DMS153 treated with DMSO at 0.1 percent for 48 hours (cell line): ENCODE results near the gene ATP8B1.
A peak's percentile ranks its signal among the peaks of the same experiment; 100 is the strongest.

ENCODE experiments used
- DNase-seq: peaks from one replicate; lab custom pipeline; 2025; ENCODE audit not compliant: unreplicated experiment; lab: John Stamatoyannopoulos, UW

The ATP8B1 gene

DNA sequence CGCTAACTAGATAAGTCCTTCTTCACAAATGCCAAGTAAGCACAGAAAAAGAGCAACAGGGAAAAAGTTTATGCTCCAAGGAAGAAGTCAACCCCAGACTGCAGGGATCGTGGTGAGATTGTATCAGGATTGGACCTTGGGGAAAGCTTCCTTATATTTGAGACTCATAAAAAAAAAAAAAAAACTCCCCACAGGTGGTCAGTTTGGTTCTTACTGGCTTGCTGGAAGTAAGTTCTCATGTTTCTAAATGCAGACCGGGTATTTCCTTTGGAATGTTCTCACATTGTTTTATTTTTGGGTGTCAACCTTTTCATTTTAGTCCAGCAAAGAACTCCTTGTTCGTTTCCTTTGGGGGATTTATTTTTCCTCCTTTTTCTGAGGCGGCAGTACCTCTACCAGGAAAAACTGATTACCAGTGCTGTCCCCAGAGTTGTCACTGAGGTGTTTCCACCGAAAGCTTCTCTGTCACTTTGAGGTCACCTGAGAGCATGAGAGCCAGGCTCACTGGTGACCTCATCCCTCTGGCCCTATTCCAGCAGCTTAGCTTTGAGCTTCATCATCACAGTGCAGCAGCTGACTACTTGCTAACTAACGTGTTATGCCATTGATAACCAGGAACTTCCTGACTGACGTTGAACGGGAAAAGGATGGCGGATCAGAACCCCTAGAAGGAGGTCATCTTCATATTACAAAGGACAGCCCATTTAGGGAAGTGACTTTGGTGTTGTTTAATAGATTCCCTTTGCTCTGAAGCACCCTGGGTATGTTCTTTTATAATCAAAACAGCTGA lies 16.8 kb upstream of the ATP8B1 start:
- peak; percentile 71 for DNase-seq

DNA sequence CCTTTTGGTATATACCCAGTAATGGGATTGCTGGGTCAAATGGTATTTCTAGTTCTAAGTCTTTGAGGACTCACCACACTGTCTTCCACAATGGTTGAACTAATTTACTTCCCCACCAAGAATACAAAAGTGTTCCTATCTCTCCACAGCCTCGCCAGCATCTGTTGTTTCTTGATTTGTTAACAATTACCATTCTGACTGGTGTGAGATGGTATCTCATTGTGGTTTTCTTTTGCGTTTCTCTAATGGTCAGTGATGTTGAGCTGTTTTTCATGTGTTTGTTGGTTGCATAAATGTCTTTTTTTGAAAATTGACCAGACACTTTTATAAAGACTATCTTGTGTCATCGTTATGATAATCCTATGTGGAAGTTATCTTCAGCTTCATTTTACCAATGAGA lies 16.0 kb upstream of the ATP8B1 start:
- DNase-seq, result no peak

DNA sequence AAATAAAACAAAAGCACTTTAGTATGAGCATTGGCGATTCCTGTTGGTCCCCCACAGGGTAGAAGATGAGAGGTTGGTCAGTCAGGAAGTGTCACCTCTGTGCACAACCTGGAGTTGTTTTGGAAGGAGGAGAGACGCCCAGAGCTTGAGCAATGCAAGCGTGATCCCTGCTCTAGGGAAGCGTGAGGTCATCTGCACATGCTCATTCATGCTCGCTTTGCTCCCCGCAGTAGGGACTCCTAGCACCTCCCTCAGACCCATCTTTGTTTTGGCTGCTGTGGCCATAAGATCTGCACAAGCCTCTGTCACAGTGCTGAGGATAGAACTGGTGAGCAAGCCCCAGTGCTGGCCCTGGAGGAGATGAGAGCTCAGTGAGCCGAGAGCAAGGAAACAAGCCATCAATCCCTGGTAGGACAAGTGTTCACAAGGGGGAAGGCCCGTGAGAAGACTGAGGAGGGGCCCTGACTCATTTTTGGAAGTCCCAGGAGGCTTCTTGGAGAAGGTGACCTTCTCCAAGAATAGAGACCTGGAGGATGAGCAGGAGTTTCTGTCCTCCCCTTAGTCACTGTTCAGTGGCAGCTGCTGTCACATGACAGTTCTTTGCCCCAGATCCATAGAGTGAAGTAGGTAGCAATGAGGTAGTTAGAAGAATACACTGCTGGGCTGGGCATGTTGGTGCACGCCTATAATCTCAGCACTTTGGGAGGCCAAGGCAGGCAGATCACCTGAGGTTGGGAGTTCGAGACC lies 13.3 kb upstream of the ATP8B1 start:
- DNase-seq, result no peak

DNA sequence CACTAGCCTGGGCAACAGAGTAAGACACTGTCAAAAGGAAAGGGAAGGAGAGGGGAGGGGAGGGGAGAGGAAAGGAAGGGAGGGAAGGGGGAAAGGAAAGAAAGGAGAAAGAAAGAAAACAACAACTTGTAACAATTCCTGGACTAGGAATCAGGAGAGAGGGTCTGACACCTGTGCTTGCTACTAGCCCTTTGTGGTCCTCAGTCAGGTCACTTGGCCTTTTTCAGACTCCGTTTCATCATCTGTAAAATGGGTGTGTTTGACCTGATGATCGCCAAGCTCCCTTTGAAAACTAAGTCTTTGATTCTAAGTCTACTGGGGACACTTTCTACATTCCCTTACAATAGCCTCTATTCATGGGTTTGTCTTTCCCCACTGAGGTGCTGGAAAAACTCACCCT lies 11.4 kb upstream of the ATP8B1 start:
- DNase-seq, result no peak

DNA sequence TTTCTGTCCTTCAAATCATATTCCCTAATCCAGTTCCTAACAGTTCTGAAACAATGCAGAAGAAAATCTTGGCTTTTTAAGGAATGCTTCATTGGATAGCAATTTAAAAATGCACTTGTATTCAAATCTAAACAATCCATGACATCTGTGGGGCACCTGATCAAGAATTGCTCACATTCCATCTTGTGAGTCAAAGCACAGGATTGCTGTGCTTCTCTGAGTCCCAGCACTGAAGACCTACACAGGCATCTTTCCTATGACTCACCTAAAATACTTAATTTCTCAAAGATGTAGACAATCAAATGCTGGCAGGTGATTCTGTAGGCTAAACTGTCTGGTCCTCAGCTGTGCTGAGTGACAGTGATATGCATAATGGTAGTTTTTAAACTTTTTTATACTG lies 10.1 kb upstream of the ATP8B1 start:
- DNase-seq, result no peak

DNA sequence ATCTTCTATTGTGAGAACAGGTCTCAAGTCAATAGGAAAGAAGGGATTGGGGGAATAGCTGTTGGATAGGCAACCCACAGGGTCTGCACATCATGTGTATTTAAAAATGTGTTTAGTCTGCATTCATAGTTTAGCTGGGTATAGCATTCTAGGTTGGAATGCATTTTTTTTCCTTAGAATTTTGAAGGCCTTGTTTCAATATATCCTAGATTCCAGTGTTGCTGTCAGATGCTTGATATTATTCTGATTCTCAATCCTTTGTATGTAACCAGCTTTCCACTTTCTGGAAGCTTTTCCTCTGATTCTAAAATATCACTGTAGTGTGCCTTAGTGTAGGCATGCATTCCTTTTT lies 9.0 kb upstream of the ATP8B1 start:
- DNase-seq, result no peak

DNA sequence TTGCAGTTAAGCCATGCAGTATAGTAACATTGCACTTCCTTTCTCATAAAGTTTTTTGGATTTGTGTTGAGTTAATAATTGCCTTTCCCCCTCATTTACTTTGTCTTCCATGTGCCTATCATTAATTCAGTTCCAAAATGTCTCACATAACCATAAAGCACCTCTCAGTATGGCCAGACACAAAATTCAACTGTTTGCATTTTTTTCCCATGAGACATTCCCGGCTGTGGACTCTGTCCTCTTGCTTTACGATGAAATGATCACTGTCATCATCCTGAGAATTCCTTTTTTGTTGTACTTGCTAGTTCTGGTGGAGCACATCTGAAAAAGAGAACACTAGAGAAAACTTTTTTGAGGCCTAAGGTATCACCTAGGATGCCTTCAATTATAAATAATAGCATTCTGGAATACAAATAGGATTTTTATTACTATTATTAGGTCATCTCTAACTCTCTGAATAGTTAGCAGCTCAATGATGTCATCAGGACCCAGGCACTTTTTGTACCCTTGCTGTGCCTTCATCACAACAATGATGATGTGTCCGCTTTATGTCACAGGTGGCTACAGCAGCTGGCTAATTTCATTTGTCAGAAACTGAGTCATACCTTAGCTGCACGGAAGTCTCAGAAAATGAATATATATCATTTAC lies 8.5 kb upstream of the ATP8B1 start:
- DNase-seq, result no peak

DNA sequence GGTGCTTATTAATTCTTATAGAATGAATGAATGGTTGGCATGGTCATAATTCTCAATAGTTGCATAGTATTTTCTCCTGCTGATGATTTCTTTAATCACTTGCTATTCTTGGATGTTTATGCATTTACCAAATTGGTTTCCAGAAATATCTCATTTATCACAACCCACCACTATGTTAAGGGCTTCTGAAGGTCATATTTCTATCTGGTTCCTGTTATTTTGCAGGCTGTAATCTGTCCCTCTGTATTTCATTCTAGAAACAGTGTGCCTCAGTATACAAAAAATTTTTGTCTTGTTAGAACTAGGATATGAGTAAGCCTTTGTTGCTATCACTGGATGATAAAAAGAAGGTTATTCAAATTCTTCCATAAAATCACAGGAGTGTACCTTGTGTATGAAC lies 6.1 kb upstream of the ATP8B1 start:
- DNase-seq, result no peak

DNA sequence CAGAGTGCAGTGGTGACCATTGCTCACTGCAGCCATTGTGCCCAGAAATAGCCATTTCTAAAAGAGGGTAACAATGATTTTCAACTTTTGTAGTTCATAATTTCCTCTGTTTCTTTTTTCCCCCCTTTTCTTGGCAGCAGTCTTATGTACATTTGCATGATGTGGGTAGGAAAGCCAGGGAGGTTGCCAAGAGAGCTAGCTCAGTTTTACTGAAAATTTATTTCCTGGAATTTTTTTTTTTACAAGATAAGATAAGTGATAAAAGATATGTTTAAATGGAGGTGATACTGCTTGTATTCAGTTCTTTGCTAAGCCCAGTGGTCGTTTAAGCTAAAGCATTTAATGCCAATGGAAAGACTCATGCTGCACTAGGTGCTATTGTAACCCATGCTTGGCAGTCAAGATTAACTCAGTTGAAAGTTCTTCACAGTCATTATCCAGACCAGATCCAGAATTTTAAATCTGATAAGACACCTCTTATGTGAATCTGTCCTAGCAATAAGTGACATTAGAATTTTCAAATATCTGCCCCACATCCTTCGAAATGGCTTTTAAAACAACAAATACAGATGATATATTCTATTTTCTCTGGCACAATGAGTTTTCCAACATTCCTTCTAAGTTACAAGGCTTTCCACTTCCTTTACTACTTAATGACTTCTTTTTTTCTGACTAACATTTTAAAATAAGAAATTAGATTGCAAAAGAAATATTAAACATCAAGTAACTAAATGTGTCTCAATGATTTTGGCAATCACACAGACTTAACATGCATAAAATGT lies 4.4 kb upstream of the ATP8B1 start:
- no peak for DNase-seq

DNA sequence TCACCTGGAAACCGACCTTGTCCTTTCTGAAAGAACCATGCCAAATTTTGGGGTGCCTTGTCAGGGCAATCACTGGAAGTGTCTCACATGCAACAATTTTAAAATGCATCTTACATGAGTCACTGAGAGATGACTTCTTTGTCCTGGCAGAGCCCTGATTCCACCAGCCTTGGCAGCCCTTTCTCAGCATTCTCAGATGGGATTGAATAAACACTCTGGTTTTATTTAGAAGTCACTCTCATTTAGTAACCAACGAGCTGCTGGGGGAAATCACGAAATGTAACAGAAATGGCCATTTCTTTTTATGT lies 3.8 kb upstream of the ATP8B1 start:
- no peak for DNase-seq

DNA sequence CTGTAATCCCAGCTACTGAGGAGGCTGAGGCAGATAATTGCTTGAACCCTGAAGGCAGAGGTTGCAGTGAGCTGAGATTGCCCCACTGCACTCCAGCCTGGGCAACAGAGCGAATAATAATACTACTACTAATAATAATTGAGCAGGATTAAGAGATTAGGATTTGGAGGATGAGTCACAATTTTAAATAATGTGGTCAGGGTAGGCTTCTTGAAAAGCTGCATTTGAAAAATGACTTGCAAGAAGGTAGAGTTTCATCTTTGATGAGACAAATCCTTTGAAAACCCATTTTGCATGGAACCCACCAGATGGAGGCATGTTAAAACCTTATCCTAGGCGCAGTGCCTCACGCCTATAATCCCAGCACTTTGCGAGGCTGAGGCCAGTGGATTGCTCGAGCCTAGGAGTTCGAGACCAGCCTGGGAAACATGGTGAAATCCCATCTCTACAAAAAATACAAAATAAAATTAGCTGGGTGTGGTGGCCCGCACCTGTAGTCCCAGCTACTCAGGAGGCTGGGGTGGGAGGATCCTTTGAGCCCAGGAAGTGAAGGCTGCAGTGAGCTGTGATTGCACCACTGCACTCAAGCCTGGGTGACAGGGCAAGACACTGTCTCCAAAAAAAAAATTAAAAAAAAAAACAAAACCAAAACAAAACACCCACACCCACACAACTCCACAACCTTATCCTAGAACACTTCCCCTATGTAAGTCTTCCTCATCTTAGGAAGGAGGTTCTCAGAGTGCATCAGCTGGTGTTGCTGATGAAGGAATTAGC lies 3.3 kb upstream of the ATP8B1 start:
- no peak for DNase-seq

DNA sequence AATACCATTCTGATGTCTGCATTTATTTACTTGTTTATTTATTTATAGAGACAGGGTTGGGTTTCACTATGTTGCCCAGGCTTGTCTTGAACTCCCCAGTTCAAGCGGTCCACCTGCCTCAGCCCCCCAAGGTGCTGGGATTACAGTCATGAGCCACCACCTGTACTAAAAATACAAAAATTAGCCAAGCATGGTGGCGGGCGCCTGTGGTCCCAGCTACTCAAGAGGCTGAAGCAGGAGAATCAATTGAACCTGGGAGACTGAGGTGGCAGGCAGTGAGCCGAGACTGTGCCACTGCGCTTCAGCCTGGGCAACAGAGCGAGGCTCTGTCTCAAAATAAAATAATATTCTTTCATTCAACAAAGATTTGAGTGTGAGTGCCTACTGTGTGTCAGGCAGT lies 2.0 kb upstream of the ATP8B1 start:
- no peak for DNase-seq

DNA sequence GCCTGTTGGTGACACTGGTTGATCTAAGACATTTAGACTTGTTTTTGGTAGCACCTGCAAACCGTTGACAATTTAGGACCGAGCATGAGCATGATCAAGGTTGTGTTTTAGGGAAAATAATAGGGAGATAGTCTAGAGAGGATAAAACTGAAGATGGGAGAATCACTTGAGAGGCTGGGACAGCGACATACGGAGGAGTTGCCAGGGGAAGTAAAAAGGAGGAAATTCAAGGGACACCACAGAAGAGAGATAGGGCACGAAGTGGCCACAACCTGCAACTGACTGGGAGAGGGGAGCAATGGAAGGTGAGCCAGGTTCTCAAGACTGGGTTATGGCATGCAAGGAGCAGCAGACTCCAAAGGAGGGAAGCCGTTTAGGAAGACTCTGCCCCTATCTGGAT lies 1.4 kb upstream of the ATP8B1 start:
- no peak for DNase-seq

DNA sequence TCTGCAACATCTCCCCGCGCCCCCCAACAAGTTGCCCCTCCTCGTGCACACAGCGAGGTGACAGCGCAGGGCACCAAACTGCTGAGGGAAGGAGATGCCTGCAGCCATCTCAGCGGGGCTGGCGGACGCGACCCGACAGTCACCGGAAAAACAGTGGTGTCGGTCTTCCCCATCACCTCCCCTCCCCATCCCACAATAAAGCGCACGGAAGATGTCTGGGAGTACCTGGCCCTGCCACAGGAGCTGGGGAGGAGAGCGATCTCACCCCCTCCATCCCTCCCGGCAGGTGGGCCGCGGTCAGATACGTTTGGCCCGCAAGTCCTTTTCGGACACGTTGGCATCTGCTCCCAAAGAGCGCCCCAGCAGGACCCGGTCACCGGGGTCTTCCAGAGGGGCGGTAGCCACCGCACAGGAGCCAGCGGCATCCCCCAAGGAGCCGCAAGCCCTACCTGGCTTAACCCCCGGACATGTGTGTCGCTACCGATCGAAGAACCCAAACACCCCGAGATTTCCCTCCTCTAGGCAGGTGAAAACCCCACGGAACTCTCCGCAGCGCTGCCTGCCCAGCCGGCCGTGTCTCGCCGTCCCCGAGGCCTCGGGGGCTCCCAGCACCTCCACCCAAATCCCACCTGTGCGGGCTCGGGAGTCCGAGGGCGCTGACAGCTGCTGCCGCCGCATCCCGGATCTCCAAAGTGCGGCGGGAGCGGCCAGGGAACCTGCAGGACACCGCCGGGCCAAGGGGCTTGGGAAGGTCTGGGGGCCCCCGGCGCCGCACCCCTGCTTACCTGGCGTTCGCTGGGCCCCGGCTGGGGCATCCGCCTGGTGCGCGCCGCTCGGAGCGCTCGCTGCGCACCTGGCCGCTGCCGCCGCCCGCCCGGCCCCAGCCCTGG lies 657 bp downstream of the ATP8B1 start:
- DNase-seq, result no peak

DNA sequence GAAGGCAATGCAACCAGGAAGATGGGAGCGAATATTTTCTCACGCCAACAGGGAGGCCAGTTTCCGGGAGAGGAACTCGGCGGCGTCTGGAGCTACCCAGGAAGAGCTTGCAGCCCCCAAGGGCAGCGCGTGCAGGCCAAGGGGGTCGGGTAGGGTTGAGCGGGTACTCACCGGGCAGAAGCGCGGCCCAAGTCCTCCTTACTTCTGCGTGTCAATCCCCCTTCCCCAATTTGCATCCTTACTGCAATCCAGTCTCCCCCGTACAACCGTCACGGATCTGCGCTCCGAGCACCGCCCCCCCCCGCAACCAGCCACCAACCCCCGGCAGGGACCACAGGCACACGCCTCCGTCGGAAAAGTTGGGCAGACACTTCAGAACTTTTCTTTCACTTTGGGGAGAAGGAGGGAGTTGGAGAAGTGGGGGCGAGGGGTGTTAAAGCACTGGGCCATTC lies 1.3 kb downstream of the ATP8B1 start:
- no peak for DNase-seq

DNA sequence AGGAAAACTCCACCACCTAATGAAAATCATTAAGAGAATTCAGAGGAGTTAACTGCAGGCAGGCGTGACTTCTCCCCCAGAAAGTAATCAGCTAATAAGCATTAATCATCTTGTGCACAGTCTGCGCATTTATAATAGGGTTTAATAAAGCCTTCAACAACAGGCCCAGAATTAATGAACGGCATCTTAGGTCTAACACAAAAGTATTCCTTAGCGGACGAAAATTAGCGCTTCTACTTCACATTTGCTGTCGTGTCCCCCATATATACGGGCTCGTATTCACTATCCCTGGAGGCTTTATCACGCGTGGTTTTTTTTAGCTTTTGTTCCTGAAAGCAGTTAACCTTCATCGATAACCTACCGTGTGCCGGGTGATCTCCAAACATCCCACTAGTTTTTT lies 1.8 kb downstream of the ATP8B1 start:
- DNase-seq, result no peak

DNA sequence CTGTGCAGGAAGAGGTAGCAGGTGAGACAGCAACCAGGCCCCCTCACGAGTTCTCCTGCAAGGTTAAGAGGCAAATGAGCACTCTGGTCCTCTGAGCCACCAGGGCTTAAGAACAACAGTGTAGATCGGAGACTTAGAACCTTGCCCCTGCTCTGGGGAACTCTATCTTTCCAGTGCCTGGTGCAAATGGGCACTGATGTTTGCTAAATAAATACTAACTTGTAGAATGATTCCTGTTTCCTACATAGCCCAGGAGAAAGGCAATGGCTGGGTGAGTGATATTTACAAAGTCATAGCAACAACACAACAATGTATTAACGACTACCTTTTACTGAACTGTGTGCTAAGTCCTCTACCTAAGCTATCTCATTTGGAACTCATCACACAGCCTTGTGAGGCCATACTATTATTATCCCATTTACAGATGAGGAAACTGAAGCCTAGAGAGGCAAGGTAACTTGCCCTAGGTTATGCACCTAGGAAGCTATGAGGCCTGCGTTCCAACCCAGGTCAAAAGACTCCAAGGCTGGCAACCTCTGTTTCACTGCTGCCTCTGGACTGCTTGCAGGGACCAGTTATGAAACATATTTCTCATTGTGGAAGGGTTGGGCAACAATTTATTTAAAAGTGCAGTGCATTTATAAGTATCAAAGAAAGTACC lies 4.3 kb downstream of the ATP8B1 start:
- peak; percentile 28 for DNase-seq

DNA sequence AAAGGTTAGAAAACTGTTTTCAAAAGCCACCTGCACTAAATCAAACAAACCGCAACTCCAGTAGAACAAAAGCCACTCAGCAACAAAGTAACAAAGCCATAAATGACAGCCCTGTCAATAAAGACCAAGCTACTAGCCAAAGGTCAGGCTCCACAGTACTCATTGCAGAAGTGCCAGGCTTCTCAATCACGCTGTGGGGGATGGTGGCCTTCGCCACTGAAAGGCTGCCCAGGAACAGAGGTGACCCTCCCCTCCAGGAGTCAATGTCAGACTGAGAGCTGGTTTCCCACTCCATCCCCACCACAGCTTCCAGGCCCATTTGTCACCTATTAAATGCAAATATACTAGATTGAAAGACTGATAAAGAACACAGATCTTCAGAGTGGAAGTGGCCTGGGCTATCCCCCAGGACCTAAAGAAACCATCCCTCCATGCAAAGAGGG lies 5.9 kb downstream of the ATP8B1 start:
- peak; percentile 95 for DNase-seq
